ENCODE measurements around the gene ATXN1.

GRCh38 chr6:16359563-16359962, 401.7 kb downstream of the ATXN1 start:
- TF ChIP-seq CTCF (conservative IDR thresholded peaks at IDR 0.05; ENCODE audit: low read depth, low read length) (no peak), EZH2phosphoT487 (IDR thresholded peaks at IDR 0.05; ENCODE audit: borderline replicate concordance, low read length) (no peak), EZH2 (IDR thresholded peaks at IDR 0.05; ENCODE audit: low read length, unreplicated experiment) (no peak)

All from PC-3 (cell line).